ENCODE results near the gene YKT6. TPM values are rescaled to one million over a fixed set of nuclear protein-coding genes. Genes with fewer than 3 reads are reported as not detected.
"Not testable (repeated sequence)": the region's sequence is repeated elsewhere in the genome, so short reads cannot be mapped to it uniquely, and the experiment has no call there.

YKT6 gene
- total and polyA plus RNA-seq, 2 donors (not counting 1 experiment from before 2014, with no cell fraction given) = 36.5 to 62.3 TPM

- Histone ChIP-seq H3K79me2 (ENCODE audit: control insufficient read depth, insufficient read depth, low read length) (peaks cover 18% of the 10 kb centered on the region), H4K20me1 (ENCODE audit: control insufficient read depth, insufficient read depth, low read length, poor library complexity, severe bottlenecking) (no peaks in the 10 kb centered on the region), H3K27me3 (replicated peaks in 1 of 4; ENCODE audit: control extremely low read depth in 1 of 4, control insufficient read depth in 3 of 4, insufficient read depth in 4 of 4, low read length in 3 of 4) (no peaks in the 10 kb centered on the region), H2AFZ (ENCODE audit: insufficient read depth, low read depth, low read length, poor library complexity, severe bottlenecking) (no peak overlapping the region), H3K4me3 (ENCODE audit: control extremely low read depth in 1 of 5, extremely low read depth in 1 of 5, insufficient read depth in 1 of 5, low read depth in 2 of 5, low read length in 4 of 5) (no peak overlapping the region), H3K9me3 (ENCODE audit: control extremely low read depth in 1 of 3, control insufficient read depth in 2 of 3, insufficient read depth in 1 of 3, low read length in 2 of 3) (no peaks in the 10 kb centered on the region), H3K27ac (ENCODE audit: low read length in 2 of 2) (no peak overlapping the region), H3K4me1 (ENCODE audit: control insufficient read depth in 2 of 2, insufficient read depth in 2 of 2, low read length in 2 of 2) (peaks cover 7 to 11% of the 10 kb centered on the region in 2 donors), H3K4me2 (replicated peaks; ENCODE audit: low read depth, low read length, poor library complexity, severe bottlenecking) (no peak overlapping the region), H3K36me3 (replicated peaks in 1 of 2; ENCODE audit: control extremely low read depth in 1 of 2, control insufficient read depth in 1 of 2, extremely low read depth in 1 of 2, insufficient read depth in 2 of 2, low read length in 1 of 2) (no peaks in the 10 kb centered on the region), H3K9ac (ENCODE audit: low read length) (no peak overlapping the region)
- TF ChIP-seq CTCF (IDR thresholded peaks at IDR 0.05) (no peak), EZH2 (IDR thresholded peaks at IDR 0.05; ENCODE audit: borderline replicate concordance, insufficient read depth, low read depth, low read length, poor library complexity, severe bottlenecking) (no peak)
- 92% methylated on average over 4 of the region's 7 CpGs for WGBS (ENCODE audit: insufficient coverage)
- CTCF ChIA-PET = interaction anchor here (0.8 to 3.2 kb wide), 4 partner anchors 14 to 780 kb away, joined by 3 to 15 read pairs (median 4); no protein-coding TSS in a partner anchor
- no peak for ATAC-seq (ENCODE audit: low read depth)
- intact Hi-C loops (cut with micrococcal nuclease) = no loop called here
- no peak for DNase-seq
- POLR2A ChIA-PET = no interaction called here
- no peaks in the 10 kb centered on the region for H3K9me3 Mint-ChIP-seq (ENCODE audit: insufficient read depth)
- H3K27ac Mint-ChIP-seq = no peak overlapping the region
- H3K4me3 Mint-ChIP-seq = no peak overlapping the region
- peaks cover 12% of the 10 kb centered on the region for H3K4me1 Mint-ChIP-seq
- H3K27me3 Mint-ChIP-seq = peaks cover 16% of the 10 kb centered on the region
Measured at GRCh38 chr7:44197474-44197873, 3.3 kb upstream of the YKT6 start.

GRCh38 chr7:44200163-44200562 lies 615 bp upstream of the YKT6 start:
- Histone ChIP-seq H4K20me1 (ENCODE audit: control insufficient read depth, insufficient read depth, low read length, poor library complexity, severe bottlenecking) (peaks cover 14% of the 10 kb centered on the region), H3K4me1 (ENCODE audit: control insufficient read depth in 2 of 2, insufficient read depth in 2 of 2, low read length in 2 of 2) (peaks cover 7 to 11% of the 10 kb centered on the region in 2 donors), H3K79me2 (ENCODE audit: control insufficient read depth, insufficient read depth, low read length) (peaks cover 38% of the 10 kb centered on the region)
- peak overlapping the region; percentile 37 for H3K4me3 Mint-ChIP-seq
- H2AFZ ChIP-seq (ENCODE audit: insufficient read depth, low read depth, low read length, poor library complexity, severe bottlenecking); H3K27me3 ChIP-seq (replicated peaks in 1 of 4; ENCODE audit: control extremely low read depth in 1 of 4, control insufficient read depth in 3 of 4, insufficient read depth in 4 of 4, low read length in 3 of 4); DNase-seq; H3K9me3 ChIP-seq (ENCODE audit: control extremely low read depth in 1 of 3, control insufficient read depth in 2 of 3, insufficient read depth in 1 of 3, low read length in 2 of 3); H3K4me2 ChIP-seq (replicated peaks; ENCODE audit: low read depth, low read length, poor library complexity, severe bottlenecking); H3K9me3 Mint-ChIP-seq (ENCODE audit: insufficient read depth); ATAC-seq (ENCODE audit: low read depth); H3K36me3 ChIP-seq (replicated peaks in 1 of 2; ENCODE audit: control extremely low read depth in 1 of 2, control insufficient read depth in 1 of 2, extremely low read depth in 1 of 2, insufficient read depth in 2 of 2, low read length in 1 of 2); H3K27ac Mint-ChIP-seq; H3K9ac ChIP-seq (ENCODE audit: low read length); H3K4me3 ChIP-seq (ENCODE audit: control extremely low read depth in 1 of 5, extremely low read depth in 1 of 5, insufficient read depth in 1 of 5, low read depth in 2 of 5, low read length in 4 of 5); H3K27ac ChIP-seq (ENCODE audit: low read length in 2 of 2): not testable (repeated sequence)
- CTCF ChIA-PET = interaction anchor here (0.8 to 1.3 kb wide), 4 partner anchors 21 to 290 kb away, joined by 3 to 6 read pairs (median 4); partner anchors contain the start of genes DBNL and NUDCD3
- peaks cover 11% of the 10 kb centered on the region for H3K27me3 Mint-ChIP-seq
- peaks cover 23% of the 10 kb centered on the region for H3K4me1 Mint-ChIP-seq
- intact Hi-C loops (cut with micrococcal nuclease) = loop anchor here (1.0 to 2.0 kb wide), 4 partner anchors 77 to 290 kb away; partner anchors contain the start of genes NUDCD3, POLD2 and POLM
- WGBS (ENCODE audit: insufficient coverage) = no CpG with 5 or more reads among the region's 3 CpGs
- POLR2A ChIA-PET = interaction anchor here (1.9 kb wide), 1 partner anchor 181 kb away, joined by 6 read pairs; no protein-coding TSS in a partner anchor

All from B cell (primary cell).